Activated naive CD4-positive, alpha-beta T cell treated with anti-CD3 and anti-CD28 coated beads, Interleukin-2, amount 50 U/mL, for 72 hours (primary cell): ENCODE measurements around the gene BDH1. TPM values are rescaled to one million over a fixed set of nuclear protein-coding genes. Genes with fewer than 3 reads are reported as not detected.

ENCODE experiments used
- ATAC-seq, 2 donors: fragments of 150-1000 bp; cut with Tn5 transposase; 2 replicates each; pipeline ENCODE4 v1.10.0; 2021; ENCODE audit warnings: mild to moderate bottlenecking in 2 of 2, moderate library complexity in 2 of 2
- DNase-seq, 2 donors: peaks; one replicate each; pipeline ENCODE4 v3.0.0; 2021 to 2022; ENCODE audit warnings: low spot score in 2 of 2
- H3K27ac Mint-ChIP-seq, 2 donors: one replicate each; pipeline ENCODE4 v1.8.0; 2022; ENCODE audit warnings: mild to moderate bottlenecking in 2 of 2, mixed read lengths in 2 of 2
- H3K36me3 Mint-ChIP-seq, 2 donors: one replicate each; pipeline ENCODE4 v1.8.0; 2022; ENCODE audit warnings: mixed read lengths in 2 of 2
- H3K9me3 Mint-ChIP-seq, 2 donors: one replicate each; pipeline ENCODE4 v1.8.0; 2022; ENCODE audit warnings: mixed read lengths in 2 of 2
- total RNA-seq, 2 donors: library from RNA; stranded (reverse); gene quantifications; one replicate each; pipeline ENCODE4 v1.2.3, GENCODE V29; 2022

The BDH1 gene
- total RNA-seq, 2 donors from 2014 or later: 57.3 to 131 TPM

DNA sequence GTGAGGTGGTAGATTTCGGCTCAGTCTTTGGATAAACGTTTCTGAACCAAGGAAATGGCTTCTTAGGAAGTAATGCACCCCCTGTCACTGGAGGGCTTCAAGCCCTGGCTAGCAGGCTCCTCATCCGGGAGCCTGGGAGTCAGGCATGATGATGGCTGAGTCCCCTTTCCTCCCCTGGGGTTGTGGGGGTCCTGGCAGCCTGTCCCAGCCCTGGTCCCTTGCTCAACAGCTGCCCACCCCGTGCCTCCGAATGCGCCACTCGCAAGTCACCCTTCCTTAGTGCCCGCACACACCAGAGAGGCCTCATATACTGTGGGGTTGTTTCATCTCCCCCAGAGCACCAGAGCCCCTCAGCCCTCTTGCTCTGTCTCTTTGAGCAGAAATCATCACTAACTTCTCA, 48.2 kb downstream of the BDH1 start:
- Mint-ChIP-seq H3K36me3 (no peaks in the 10 kb centered on the region), H3K27ac (peak overlapping the region in 1 of 2 donors; percentile 55), H3K9me3 (no peaks in the 10 kb centered on the region)
- ATAC-seq (no peak), DNase-seq (no peak)

DNA sequence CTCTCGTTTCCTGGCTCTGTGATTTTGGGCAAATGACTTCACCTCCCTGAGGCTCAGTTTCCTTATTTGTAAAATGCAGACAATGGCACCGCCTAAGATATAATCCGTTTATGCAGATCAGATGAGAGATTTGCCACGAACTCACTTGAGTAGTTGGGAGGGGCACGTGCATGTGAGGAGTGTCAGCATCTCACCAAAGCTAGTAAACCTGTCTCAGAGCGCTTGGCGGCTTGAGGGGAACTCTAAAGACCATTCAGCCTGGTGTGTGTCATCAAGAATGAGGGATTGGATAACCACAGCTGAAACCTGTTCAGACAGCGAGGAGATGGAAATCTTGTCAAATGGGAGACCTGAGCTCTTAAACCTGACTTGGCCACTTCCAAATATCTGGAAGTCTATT, 48.7 kb downstream of the BDH1 start:
- no peak for ATAC-seq

DNA sequence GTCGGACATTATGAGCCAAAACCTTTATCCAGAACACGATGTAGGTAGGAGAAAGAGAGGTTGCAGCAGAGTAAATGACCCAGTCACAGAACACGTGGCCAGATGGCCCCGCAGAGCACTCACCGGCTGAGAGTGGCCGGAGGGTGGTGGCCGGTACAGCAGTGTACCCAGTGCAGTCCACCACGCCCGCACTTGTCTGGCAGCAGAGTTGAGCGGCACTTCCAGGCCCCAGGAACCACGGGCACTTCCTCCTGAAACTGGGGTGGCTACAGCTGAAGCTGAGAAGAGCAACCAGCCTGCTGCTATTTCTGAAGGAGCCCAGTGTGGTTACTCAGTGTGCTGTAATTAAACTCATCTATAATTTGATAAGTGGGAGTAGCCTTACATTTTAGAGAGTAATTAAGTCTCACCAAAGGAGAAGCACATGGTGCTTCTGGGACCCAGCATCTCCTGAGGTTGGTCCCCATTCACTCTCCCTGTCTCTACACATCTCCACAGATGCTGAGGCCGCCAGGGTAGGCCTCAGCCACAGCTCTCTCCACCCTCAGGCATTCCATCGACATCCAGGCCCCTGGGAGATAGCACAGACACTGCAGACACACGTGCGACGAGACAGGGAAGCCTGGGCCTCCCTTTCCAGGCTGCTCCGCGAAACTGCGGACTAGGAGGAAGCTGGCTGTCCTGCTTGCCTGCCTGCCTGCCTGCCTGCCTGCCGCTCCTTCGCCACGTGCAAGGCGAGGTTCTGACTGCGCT, 49.8 kb downstream of the BDH1 start:
- ATAC-seq: no peak
- H3K27ac Mint-ChIP-seq: peak overlapping the region in 1 of 2 donors; percentile 72
- H3K36me3 Mint-ChIP-seq: no peaks in the 10 kb centered on the region
- no peak for DNase-seq
- H3K9me3 Mint-ChIP-seq: no peaks in the 10 kb centered on the region

More for the DNA sequence above, 48.7 kb downstream of the BDH1 start:
- H3K27ac Mint-ChIP-seq: no peak overlapping the region
- no peak for DNase-seq
- H3K36me3 Mint-ChIP-seq: no peaks in the 10 kb centered on the region
- H3K9me3 Mint-ChIP-seq: no peaks in the 10 kb centered on the region

DNA sequence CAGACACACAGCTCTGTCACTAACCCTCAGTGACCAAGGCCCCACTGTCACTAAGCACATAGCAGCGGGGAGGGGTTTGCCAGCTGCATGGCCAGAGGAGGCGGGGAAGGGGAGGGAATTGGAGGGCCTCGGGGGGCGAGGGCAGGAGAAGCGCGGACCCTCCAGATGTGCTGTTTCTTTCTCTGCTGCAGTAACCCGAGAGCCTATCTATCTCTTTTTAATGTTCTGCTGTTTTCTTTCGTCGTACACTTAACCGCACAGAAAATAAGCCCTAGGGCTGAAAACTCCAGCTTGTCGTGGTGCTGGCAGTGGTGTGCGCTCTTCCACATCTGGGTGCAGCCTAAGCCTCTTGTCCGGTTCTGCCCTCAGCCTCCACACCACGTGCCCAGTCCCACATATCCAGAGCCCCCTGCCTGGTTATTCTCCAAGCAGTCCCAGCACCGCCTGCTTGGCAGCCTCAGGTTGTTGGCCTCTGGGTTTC, 51.1 kb downstream of the BDH1 start:
- H3K27ac Mint-ChIP-seq: no peak overlapping the region
- no peaks in the 10 kb centered on the region for H3K36me3 Mint-ChIP-seq
- DNase-seq (no peak), ATAC-seq (no peak)
- no peaks in the 10 kb centered on the region for H3K9me3 Mint-ChIP-seq

DNA sequence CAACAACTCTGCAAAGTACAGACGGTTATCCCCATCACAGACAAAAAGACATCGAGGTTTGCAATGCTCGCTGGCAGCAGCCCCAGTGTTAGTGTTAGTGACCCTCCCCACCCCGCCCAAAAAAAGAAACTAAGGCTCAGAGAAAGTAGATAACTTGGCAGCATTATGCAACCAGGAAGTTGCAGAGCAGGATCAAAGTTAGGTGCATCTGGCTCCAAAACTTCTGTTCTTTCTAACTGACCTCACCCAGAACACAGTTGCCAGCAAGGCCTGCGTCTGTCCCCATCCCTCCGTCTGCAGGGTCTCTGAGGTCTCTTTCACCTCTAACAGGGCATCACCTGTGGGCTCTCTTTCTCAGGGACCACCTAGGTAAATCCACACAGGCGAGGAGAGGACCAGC, 51.5 kb downstream of the BDH1 start:
- no peak overlapping the region for H3K27ac Mint-ChIP-seq
- no peaks in the 10 kb centered on the region for H3K36me3 Mint-ChIP-seq
- no peak for ATAC-seq
- no peak for DNase-seq
- no peaks in the 10 kb centered on the region for H3K9me3 Mint-ChIP-seq

DNA sequence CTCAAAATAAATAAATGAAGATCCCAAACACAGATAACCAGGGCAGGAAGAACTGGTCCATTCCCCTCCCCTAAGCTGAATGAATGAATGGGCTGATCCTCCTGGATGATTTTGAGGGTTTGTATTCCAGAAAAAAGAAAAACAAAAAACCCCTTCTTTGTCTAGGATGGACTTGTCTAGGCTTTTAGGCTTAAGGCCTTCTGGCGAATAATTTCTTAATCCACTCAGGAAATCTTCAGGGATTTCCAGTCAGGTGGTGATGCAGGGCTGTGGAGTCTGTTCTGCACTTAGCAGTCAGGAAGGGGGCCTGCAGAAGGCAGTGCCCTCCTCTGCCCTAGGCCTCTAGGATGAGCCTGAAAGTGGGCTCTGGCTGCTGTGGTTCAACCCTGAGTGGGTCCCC, 52.1 kb downstream of the BDH1 start:
- Mint-ChIP-seq H3K36me3 (no peaks in the 10 kb centered on the region), H3K9me3 (no peaks in the 10 kb centered on the region), H3K27ac (peak overlapping the region in 1 of 2 donors; percentile 9)
- DNase-seq (no peak), ATAC-seq (no peak)

DNA sequence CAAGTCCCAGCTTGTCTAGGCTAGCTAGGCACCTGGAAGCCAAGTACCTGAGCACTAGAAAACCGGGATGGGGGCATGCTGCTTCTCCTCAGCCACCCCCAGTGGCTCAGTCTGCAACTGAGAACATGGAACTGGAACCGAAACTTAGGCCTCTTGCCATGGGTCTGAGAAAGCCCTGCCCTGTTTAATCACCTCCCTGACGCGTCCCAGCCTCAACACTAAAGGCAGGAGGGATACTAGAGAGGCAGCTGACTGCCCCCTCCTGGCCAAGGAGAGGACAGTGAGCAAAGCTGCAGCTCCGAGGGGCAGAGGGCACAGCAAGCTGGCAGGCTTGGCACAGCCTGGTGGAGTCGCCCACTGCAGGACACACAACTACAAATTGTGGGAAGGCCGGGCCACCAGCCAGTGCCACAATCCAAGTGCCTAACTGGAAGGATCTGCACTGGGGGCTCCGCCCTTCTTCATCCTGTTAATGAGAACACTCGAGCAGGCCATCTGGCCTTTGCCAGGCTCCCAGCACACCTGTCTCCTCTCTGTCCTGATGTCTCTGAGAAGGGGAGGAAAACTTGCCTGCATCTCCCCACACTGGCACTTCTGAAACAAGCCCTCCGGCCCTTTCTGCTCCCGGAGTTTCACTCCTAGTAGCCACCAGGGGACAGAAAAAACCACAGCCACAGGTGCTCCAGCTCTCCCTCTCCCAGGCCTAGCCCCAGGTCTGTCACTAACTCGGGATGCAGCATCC, 53.7 kb downstream of the BDH1 start:
- peak; percentile 81 to 89 for ATAC-seq
- no peaks in the 10 kb centered on the region for H3K36me3 Mint-ChIP-seq
- DNase-seq: peak in 1 of 2 donors; percentile 65
- no peak overlapping the region for H3K27ac Mint-ChIP-seq
- H3K9me3 Mint-ChIP-seq: no peaks in the 10 kb centered on the region

DNA sequence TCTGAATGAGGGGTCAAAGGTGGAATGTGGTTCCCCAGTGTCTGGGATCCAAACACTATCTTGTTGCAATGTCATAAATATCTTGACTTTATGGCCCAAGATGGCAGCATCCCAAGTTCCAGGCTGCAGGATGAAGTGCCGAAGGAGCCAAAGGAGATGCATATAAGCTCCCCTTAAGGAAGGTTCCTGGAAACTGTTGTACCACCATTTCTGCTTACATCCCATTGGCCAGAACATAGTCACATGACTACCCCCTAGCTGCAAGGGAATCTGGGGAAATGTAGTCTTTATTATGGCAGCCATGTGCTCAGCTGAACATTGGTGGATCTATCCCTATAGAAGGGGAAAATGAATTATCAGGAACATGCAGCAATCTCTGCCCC, 54.3 kb downstream of the BDH1 start:
- ATAC-seq (peak; percentile 9 to 16), DNase-seq (no peak)
- no peak overlapping the region for H3K27ac Mint-ChIP-seq
- H3K36me3 Mint-ChIP-seq: no peaks in the 10 kb centered on the region
- H3K9me3 Mint-ChIP-seq: no peaks in the 10 kb centered on the region

DNA sequence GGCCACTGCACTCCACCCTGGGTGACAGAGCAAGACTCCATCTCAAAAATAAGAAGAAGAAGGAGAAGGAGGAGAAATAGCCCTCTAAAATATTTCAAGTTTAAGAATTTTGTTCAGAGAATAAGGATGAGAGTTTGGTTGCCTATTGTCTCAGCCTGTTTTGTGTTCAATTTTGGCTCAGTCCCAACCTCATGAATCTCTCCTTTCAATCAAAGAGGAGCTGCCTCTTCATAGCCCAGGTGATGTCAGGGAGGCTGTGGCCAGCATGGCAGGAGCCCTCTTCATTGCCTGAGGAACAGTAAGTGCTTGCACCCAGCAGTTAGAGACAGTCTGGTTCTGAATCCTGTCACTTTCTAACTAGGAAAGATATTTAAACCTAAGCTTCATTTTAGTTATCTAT, 55.0 kb downstream of the BDH1 start:
- ATAC-seq: no peak
- Mint-ChIP-seq H3K36me3 (no peaks in the 10 kb centered on the region), H3K27ac (no peak overlapping the region), H3K9me3 (no peaks in the 10 kb centered on the region)
- DNase-seq: no peak

DNA sequence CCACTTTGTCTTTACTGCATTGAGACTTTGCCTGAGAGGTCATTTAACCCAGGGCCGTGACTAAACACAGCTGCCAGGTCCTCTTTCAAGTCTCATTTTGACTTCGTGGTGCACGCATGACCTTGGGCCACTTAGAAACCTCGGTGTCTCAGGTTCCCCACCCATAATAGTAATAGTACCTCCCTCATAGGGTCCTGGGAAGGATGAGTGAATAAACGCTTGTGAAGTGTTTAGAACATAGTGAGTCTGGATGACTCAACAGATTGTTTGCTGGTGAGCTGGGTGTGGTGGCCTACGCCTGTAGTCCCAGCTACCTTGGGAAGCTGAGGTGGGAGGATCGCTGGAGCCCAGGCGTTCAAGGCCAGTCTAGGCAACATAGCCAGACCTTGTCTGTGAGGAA, 56.3 kb downstream of the BDH1 start:
- H3K36me3 Mint-ChIP-seq: no peaks in the 10 kb centered on the region
- H3K9me3 Mint-ChIP-seq: no peaks in the 10 kb centered on the region
- no peak overlapping the region for H3K27ac Mint-ChIP-seq
- DNase-seq (no peak), ATAC-seq (no peak)

DNA sequence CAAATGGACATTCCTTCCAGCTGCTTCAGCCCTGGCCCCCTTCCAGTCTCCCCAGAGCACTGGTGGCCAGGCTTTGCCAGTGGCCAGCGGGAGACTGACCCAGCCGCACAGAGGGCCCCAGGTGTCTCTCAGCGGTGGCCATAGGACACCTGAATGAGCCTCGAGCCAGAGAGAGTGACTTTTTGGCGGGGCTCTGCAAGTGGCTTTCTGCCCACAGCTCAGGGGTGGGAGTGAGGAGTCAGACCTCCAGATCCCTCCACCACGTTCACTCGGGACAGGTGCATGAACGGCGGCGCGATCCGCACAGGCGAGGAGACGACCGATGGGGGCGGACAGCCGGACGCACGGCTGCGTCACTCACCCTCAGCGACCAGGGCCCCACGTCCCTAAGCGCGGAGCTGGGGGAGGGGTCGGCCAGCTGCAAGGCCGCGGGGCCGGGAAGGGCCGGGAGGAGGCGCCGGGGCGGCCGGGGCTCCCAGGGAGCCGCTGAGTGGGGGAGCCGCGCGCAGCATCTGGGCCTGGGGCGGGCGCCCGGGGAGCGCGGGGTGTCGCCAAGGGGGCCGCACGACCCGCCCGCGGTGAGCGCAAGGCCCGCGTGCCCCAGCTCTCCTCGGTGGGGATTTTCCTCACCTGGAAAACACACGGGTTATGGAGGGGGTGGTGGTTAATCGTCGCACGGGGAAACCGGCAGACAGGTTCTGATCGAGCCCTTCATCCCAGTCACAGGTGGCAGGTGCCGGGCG, 57.1 kb downstream of the BDH1 start:
- Mint-ChIP-seq H3K36me3 (no peaks in the 10 kb centered on the region), H3K27ac (no peak overlapping the region), H3K9me3 (no peaks in the 10 kb centered on the region)
- ATAC-seq (no peak), DNase-seq (no peak)

DNA sequence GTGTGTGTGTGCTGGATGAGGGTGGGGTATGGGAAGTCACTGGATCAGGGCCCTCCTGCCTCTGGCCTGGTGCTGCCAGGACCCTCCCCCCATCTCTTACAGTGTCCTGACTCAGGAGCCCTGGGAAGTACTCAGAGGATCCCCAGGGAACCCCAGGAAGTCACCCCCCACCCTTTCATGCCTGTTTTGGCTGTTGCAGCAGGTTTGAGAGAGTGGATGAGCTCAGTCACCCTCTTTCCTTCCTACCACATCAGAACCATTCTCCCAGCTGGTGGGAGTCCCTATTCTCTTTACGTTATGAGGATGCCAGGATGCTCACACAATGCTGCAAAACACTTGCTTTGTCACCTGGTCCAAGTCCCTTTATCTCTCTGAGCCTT, 59.0 kb downstream of the BDH1 start:
- Mint-ChIP-seq H3K36me3 (no peaks in the 10 kb centered on the region), H3K27ac (no peak overlapping the region), H3K9me3 (no peaks in the 10 kb centered on the region)
- DNase-seq (no peak), ATAC-seq (no peak)

DNA sequence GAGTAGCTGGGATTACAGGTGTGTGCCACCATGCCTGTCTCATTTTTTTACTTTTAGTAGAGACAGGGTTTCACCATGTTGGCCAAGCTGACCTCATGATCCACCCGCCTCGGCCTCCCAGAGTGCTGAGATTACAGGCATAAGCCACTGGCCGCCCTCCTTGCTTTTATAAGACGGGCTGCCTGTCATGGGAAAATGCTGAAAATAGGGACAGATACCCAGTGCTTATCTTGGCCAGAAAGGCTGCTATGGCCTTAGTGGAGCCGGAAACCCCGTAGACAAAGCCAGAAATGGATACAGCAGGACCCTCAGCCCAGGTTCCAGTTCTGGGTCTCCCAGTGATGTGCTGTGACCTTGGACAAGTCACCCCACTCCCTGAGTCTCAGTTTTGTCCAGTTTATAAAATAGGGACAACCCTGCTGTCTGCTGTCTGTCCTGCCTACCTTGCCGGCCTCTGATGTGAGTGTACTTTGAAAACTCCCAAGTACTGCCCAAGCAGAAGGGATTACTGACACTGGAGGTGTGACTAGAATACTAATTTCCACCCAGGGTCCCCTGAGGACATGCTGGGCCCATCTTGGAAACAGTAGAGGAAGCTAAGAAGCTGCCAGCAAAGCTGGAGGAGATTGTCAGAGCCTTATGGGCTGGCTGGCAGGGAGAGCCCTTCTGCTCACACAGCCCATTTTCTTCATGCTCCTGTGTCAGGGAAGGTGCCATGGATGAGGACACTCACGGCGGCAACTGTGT, 59.6 kb downstream of the BDH1 start:
- DNase-seq (no peak), ATAC-seq (no peak)
- H3K9me3 Mint-ChIP-seq: no peaks in the 10 kb centered on the region
- no peaks in the 10 kb centered on the region for H3K36me3 Mint-ChIP-seq
- H3K27ac Mint-ChIP-seq: peak overlapping the region in 1 of 2 donors; percentile 24

DNA sequence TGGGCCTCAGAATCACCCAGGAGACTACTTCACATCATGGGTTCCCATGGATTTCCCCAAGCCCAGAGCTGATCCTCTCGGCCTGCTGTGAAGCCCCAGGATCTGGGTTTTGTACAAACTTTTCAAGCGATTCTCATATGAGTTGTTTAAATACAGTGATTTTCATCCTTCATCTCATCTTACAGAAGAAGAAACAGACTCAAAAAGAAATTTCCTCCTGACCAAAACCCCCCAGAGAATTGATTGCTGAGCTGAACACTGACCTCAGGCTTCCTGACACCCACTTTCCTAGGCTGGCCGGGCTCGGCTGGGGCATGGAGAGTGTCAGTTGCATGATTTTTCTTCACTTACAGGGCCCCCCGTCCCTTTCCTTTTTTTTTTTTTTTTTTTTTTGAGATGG, 60.3 kb downstream of the BDH1 start:
- ATAC-seq (no peak), DNase-seq (no peak)
- H3K27ac Mint-ChIP-seq: no peak overlapping the region
- H3K9me3 Mint-ChIP-seq: no peaks in the 10 kb centered on the region
- no peaks in the 10 kb centered on the region for H3K36me3 Mint-ChIP-seq

DNA sequence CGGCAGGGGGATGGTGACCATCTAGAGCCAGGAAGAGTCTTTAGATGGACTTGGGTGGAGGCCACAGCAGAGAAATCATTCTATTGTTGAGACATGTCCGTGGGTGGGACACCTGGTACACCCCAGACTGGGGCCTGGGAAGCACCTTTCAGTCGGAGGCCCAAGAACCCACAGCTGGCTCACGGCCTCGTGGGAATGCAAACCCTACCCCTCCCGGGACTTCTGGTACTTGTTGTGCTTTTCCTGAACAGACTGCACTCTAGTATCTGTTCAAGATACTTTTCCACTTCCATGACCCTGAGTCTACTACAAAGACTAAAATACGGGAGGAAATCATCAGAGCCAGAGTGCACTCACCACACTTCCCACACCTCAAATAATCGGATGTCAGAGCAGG, 60.7 kb downstream of the BDH1 start:
- Mint-ChIP-seq H3K36me3 (no peaks in the 10 kb centered on the region), H3K9me3 (no peaks in the 10 kb centered on the region), H3K27ac (peak overlapping the region in 1 of 2 donors; percentile 0)
- DNase-seq (no peak), ATAC-seq (no peak)

DNA sequence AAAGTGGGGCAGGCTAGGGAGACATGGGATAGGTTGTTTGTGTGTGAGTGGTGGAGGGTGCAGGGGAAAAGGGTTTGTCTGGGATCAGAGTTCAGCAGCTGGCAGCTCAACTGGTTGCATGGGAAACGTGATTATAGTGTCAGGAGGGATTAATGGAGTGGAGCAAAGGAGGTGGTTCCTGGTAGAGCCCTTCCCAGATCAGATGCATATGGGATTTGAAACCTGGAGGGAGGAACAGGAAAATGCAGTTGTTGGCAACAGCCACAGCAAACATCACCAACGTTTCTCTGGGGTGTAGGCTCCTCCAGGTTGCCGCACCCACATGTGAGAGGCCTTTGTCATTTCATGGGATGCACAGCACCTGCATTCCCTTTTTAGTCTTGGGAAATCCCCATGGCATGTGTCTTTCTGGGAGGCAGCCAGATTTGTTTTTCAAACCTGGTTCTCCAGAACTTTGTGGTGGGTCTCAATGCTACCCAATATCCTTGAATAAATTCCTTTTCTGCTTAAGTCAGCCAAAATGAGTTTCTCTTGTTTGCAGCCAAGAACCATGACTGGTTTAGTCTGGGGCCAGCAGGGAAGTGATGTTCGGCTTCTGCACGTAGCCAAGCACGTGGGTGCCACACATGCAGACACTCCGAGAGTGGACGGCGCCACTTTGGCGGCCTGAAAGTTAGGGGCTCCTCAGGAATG, 61.3 kb downstream of the BDH1 start:
- ATAC-seq (no peak), DNase-seq (no peak)
- peak overlapping the region in 1 of 2 donors; percentile 0 for H3K27ac Mint-ChIP-seq
- H3K9me3 Mint-ChIP-seq: no peaks in the 10 kb centered on the region
- H3K36me3 Mint-ChIP-seq: no peaks in the 10 kb centered on the region
